Kidney (tissue), 14 donors: Measurements from ENCODE around the gene VPS4B. TPM values are rescaled to one million over a fixed set of nuclear protein-coding genes. Genes with fewer than 3 reads are reported as not detected.

Experiments used
- DNase-seq, 5 donors: peaks; one replicate each; pipeline ENCODE4 v3.0.0-alpha.2; 2013 to 2020
- FAIRE-seq: peaks from 2 replicates; lab custom pipeline; 2012; peaks lifted over from hg19 to GRCh38; lab: Jason Lieb, UNC
- H3K27ac ChIP-seq, 2 donors: one replicate each; pipeline ENCODE4 v1.7.0; 2013; ENCODE audit warnings: low read depth in 2 of 2, low read length in 2 of 2, inconsistent platforms in 1 of 2
- H3K27me3 ChIP-seq: one replicate; pipeline ENCODE4 v1.7.1; 2013; ENCODE audit warnings: low read length, inconsistent platforms; ENCODE audit not compliant: control insufficient read depth, insufficient read depth
- H3K36me3 ChIP-seq, 3 donors: one replicate each; pipeline versions ENCODE4 v1.7.0 to v1.7.1; 2013; ENCODE audit warnings: low read length in 3 of 3, control low read depth in 1 of 3, inconsistent platforms in 1 of 3; ENCODE audit not compliant: insufficient read depth in 3 of 3, control insufficient read depth in 2 of 3
- H3K4me1 ChIP-seq, 3 donors: one replicate each; pipeline versions ENCODE4 v1.7.0 to v1.7.1; 2013; ENCODE audit warnings: low read length in 3 of 3, inconsistent platforms in 1 of 3, low read depth in 1 of 3; ENCODE audit not compliant: control insufficient read depth in 2 of 3, insufficient read depth in 2 of 3
- H3K4me3 ChIP-seq, 3 donors: one replicate each; pipeline versions ENCODE4 v1.7.0 to v1.8.1; 2013; ENCODE audit warnings: low read length in 3 of 3, control low read depth in 1 of 3, inconsistent platforms in 1 of 3
- H3K9ac ChIP-seq, 3 donors: one replicate each; pipeline versions ENCODE4 v1.7.0 to v1.7.1; 2013; ENCODE audit warnings: low read length in 3 of 3, control low read depth in 1 of 3, inconsistent platforms in 1 of 3
- H3K9me3 ChIP-seq, 3 donors: one replicate each; pipeline versions ENCODE4 v1.7.0 to v1.7.1; 2013; ENCODE audit warnings: low read length in 3 of 3, control low read depth in 1 of 3, inconsistent platforms in 1 of 3; ENCODE audit not compliant: control insufficient read depth in 2 of 3, insufficient read depth in 1 of 3
- intact Hi-C: fragments of 100-400 bp; cut with DNase I; formaldehyde crosslinking; loops from one replicate; pipeline ENCODE4 v1.11.1; 2022
- polyA plus RNA-seq: library from polyadenylated mRNA; stranded (reverse); fragments of 350-450 nt; fragmentation: Illumina TruSeq; extraction: RNeasy Lipid Tissue Mini Kit (QIAGEN cat#74804); gene quantifications from one replicate; pipeline ENCODE4 v1.2.3, GENCODE V29; 2014; ENCODE audit warnings: low read depth, low replicate concordance; ENCODE audit not compliant: insufficient read depth
- total RNA-seq: library from RNA; stranded (reverse); fragmentation: NEBNext Ultra II Directional; extraction: Animal tissue kit (Norgen Biotek cat#: 25700); gene quantifications from one replicate; pipeline ENCODE4 v1.2.1, GENCODE V29; 2021
- TF ChIP-seq, protein P1 (sequence below): IDR thresholded peaks from 3 replicates; pipeline ENCODE4 v1.5.1; 2012; ENCODE audit warnings: mild to moderate bottlenecking, moderate library complexity, borderline replicate concordance; ENCODE audit not compliant: insufficient read depth; ENCODE audit errors: extremely low read depth
- donor health status: control.
- donor health status: control.
- donor health status: control.
- donor health status: control.
- donor health status: control.
- donor health status: DM: yes; HTN: yes; CAD: no.
- donor health status: Normal renal cell carcinoma (clear cell type).

Gene VPS4B
- total and polyA plus RNA-seq, 2 donors from 2014 or later: 15.7 to 63.7 TPM

GRCh38 chr18:63445037-63445436 lies 22.8 kb upstream of the VPS4B start:
- FAIRE-seq (no peak), DNase-seq (no peak)
- H3K4me1 ChIP-seq: no peaks in the 10 kb centered on the region
- TF ChIP-seq, protein P1, sequence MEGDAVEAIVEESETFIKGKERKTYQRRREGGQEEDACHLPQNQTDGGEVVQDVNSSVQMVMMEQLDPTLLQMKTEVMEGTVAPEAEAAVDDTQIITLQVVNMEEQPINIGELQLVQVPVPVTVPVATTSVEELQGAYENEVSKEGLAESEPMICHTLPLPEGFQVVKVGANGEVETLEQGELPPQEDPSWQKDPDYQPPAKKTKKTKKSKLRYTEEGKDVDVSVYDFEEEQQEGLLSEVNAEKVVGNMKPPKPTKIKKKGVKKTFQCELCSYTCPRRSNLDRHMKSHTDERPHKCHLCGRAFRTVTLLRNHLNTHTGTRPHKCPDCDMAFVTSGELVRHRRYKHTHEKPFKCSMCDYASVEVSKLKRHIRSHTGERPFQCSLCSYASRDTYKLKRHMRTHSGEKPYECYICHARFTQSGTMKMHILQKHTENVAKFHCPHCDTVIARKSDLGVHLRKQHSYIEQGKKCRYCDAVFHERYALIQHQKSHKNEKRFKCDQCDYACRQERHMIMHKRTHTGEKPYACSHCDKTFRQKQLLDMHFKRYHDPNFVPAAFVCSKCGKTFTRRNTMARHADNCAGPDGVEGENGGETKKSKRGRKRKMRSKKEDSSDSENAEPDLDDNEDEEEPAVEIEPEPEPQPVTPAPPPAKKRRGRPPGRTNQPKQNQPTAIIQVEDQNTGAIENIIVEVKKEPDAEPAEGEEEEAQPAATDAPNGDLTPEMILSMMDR: no peak
- H3K9me3 ChIP-seq: no peaks in the 10 kb centered on the region
- H3K4me3 ChIP-seq: no peak overlapping the region
- H3K36me3 ChIP-seq: no peaks in the 10 kb centered on the region
- no peak overlapping the region for H3K27ac ChIP-seq
- H3K27me3 ChIP-seq: no peaks in the 10 kb centered on the region
- intact Hi-C loops: no loop called here
- H3K9ac ChIP-seq: no peak overlapping the region

DNA sequence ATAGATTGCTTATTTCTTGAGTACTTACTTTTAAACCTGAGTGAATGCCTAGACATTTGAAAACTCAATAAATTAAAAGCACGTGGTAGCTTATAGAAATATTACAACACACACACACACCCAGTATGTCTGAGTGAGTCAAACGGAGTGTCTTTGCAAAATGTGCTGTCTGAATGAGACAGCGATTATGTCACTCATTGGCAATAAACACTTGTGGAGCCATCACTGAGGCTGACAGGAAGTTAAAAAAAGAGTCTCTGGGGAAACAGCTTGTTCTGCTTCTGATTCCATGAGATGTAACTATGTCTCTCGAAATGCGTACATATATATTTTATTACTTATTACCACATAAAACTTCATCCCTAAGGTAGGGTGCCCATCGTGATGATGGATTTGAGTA lies 22.3 kb upstream of the VPS4B start:
- Histone ChIP-seq H3K4me3 (no peak overlapping the region), H3K9me3 (no peaks in the 10 kb centered on the region), H3K27me3 (no peaks in the 10 kb centered on the region), H3K9ac (no peak overlapping the region), H3K36me3 (no peaks in the 10 kb centered on the region), H3K27ac (no peak overlapping the region), H3K4me1 (no peaks in the 10 kb centered on the region)
- DNase-seq: no peak
- intact Hi-C loops: no loop called here
- TF ChIP-seq, protein P1: no peak
- FAIRE-seq: no peak

DNA sequence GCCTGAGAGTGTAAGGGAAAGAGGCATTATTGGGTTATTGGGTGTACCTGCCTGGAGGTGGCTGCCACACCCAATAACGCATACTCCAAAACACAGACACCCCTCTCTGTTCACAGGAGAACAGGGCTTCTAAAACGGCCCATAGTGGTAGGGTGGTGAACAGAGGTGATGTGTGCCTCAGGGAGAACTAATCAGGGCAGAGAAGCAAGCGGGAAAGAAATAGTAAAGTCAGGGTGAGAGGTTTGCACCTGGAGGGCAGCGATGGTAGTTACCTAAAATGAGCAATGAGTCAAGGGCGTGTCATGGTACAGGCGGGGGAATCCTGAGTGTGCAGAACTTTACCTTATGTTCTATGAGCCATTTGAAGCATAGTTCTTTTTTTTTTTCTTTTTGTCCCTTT lies 21.6 kb upstream of the VPS4B start:
- Histone ChIP-seq H3K27me3 (no peaks in the 10 kb centered on the region), H3K4me1 (no peaks in the 10 kb centered on the region), H3K9me3 (no peaks in the 10 kb centered on the region), H3K9ac (no peak overlapping the region), H3K27ac (no peak overlapping the region), H3K4me3 (no peak overlapping the region), H3K36me3 (no peaks in the 10 kb centered on the region)
- intact Hi-C loops: no loop called here
- TF ChIP-seq, protein P1: no peak
- no peak for DNase-seq
- no peak for FAIRE-seq

GRCh38 chr18:63440881-63441280 lies 18.6 kb upstream of the VPS4B start:
- intact Hi-C loops: no loop called here
- no peaks in the 10 kb centered on the region for H3K4me1 ChIP-seq
- no peaks in the 10 kb centered on the region for H3K36me3 ChIP-seq
- no peak for FAIRE-seq
- H3K27me3 ChIP-seq: no peaks in the 10 kb centered on the region
- TF ChIP-seq, protein P1: no peak
- no peak overlapping the region for H3K9ac ChIP-seq
- no peak overlapping the region for H3K4me3 ChIP-seq
- no peak overlapping the region for H3K27ac ChIP-seq
- H3K9me3 ChIP-seq: no peaks in the 10 kb centered on the region
- DNase-seq: no peak
